ENCODE measurements around the gene CADM1.

The CADM1 gene

DNA sequence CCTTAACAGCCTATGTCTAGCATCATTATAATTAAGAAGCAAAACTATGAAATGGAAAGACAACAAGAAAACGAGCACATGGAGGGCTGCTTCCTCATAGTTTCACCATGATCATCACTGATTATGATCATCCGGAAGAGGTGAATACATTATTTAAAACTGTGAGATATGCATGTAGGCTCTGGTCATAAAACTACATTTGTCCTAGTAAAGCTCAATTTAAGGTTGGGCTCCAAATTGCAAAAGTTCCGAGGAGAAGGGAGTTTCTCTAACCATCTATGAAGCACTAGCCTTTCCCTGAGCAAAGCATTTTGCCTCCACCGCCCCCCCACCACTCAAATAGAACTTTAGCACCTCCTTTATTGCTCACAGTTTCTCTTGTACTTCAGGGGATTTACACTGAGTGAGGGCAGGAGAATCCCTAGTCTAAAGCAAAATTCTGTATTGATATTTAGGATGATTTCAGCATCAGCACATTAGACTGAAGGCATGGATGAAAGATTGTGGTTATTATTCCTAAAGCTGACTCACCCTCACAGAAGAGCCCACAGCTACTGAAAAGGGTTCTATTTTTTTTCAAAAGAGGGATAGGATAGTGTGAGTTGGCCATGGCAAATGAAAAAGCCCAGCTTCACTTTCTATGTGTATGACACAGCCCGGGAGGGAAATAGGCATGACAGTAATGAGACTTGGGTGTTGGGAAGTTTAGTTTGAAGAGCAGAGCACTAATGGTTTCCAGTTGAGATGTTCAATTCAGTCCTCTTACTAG lies 203.4 kb downstream of the CADM1 start:
- Histone ChIP-seq H3K9ac (ENCODE audit: low read length) (no peak overlapping the region), H4K20me1 (ENCODE audit: insufficient read depth, low read length) (no peaks in the 10 kb centered on the region), H3K9me3 (ENCODE audit: insufficient read depth, low read length) (no peaks in the 10 kb centered on the region), H3K79me2 (ENCODE audit: low read length) (no peaks in the 10 kb centered on the region), H3K4me2 (ENCODE audit: low read length) (no peak overlapping the region), H3K27ac (ENCODE audit: low read length) (no peak overlapping the region), H3K27me3 (ENCODE audit: low read depth, low read length) (peaks cover 78% of the 10 kb centered on the region), H3K36me3 (replicated peaks; ENCODE audit: low read depth, low read length) (no peaks in the 10 kb centered on the region), H3K4me3 (ENCODE audit: low read length) (no peak overlapping the region), H2AFZ (ENCODE audit: low read depth, low read length) (no peak overlapping the region), H3K4me1 (ENCODE audit: low read length) (no peaks in the 10 kb centered on the region)
- TF ChIP-seq CTCF (IDR thresholded peaks at IDR 0.05; ENCODE audit: low read depth, low read length): no peak
- no peak for TF ChIP-seq EZH2phosphoT487 (IDR thresholded peaks at IDR 0.05; ENCODE audit: low read depth)

- Histone ChIP-seq H3K36me3 (replicated peaks; ENCODE audit: low read depth, low read length) (no peaks in the 10 kb centered on the region), H3K79me2 (ENCODE audit: low read length) (no peaks in the 10 kb centered on the region), H3K4me3 (ENCODE audit: low read length) (no peak overlapping the region), H3K27ac (ENCODE audit: low read length) (no peak overlapping the region), H3K4me1 (ENCODE audit: low read length) (no peaks in the 10 kb centered on the region), H4K20me1 (ENCODE audit: insufficient read depth, low read length) (no peaks in the 10 kb centered on the region), H3K9ac (ENCODE audit: low read length) (no peak overlapping the region), H2AFZ (ENCODE audit: low read depth, low read length) (no peak overlapping the region), H3K27me3 (ENCODE audit: low read depth, low read length) (peaks cover 60% of the 10 kb centered on the region), H3K9me3 (ENCODE audit: insufficient read depth, low read length) (no peaks in the 10 kb centered on the region), H3K4me2 (ENCODE audit: low read length) (no peak overlapping the region)
- TF ChIP-seq CTCF (IDR thresholded peaks at IDR 0.05; ENCODE audit: low read depth, low read length) (no peak), EZH2phosphoT487 (IDR thresholded peaks at IDR 0.05; ENCODE audit: low read depth) (no peak)
Observed at GRCh38 chr11:115298300-115299012, 205.8 kb downstream of the CADM1 start.

DNA sequence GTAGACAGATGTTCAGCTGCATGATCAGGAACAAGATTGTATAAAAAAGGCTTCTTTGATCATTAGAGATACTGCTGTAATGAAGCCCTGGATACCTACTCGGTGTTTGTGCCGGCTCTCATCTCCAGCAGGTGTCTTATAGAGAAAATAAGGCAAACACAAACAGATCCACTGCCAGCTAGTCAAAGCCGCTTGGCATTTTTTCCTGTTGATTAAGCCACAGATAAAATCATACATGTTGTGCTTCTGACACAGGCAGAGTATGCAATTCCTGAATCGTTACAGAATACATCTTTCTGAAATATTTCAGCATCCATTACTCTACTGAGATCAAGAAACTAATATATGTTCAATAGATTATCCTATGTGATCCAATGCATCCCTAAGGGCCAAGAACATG lies 206.9 kb downstream of the CADM1 start:
- Histone ChIP-seq H3K27ac (ENCODE audit: low read length) (no peak overlapping the region), H3K9me3 (ENCODE audit: insufficient read depth, low read length) (no peaks in the 10 kb centered on the region), H3K4me1 (ENCODE audit: low read length) (no peaks in the 10 kb centered on the region), H3K79me2 (ENCODE audit: low read length) (no peaks in the 10 kb centered on the region), H3K36me3 (replicated peaks; ENCODE audit: low read depth, low read length) (no peaks in the 10 kb centered on the region), H3K4me2 (ENCODE audit: low read length) (no peak overlapping the region), H4K20me1 (ENCODE audit: insufficient read depth, low read length) (no peaks in the 10 kb centered on the region), H3K27me3 (ENCODE audit: low read depth, low read length) (peaks cover 60% of the 10 kb centered on the region), H3K4me3 (ENCODE audit: low read length) (no peak overlapping the region), H2AFZ (ENCODE audit: low read depth, low read length) (no peak overlapping the region), H3K9ac (ENCODE audit: low read length) (no peak overlapping the region)
- TF ChIP-seq CTCF (IDR thresholded peaks at IDR 0.05; ENCODE audit: low read depth, low read length): no peak
- no peak for TF ChIP-seq EZH2phosphoT487 (IDR thresholded peaks at IDR 0.05; ENCODE audit: low read depth)

DNA sequence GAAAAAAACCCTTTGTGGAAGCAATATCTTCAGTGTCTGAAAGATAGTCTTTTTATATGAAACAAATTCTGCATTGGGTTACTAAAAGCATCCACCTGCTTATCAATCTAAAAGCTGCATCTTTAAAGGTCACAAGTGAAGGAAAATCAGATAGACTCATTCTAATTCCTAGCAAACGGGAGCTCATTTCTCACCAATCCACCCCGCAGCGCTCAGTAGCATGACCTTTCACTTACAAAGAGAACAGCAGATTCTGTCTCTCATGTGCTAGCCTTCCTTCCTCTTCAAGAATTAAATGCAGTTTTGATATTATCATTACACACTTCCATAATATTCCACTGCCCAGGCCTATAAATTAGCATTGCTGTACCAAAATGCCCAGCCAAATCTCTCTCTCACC lies 212.9 kb downstream of the CADM1 start:
- no peak overlapping the region for H3K4me3 ChIP-seq (ENCODE audit: low read length)
- no peak for TF ChIP-seq CTCF (IDR thresholded peaks at IDR 0.05; ENCODE audit: low read depth, low read length)
- no peak for TF ChIP-seq EZH2phosphoT487 (IDR thresholded peaks at IDR 0.05; ENCODE audit: low read depth)
- H2AFZ ChIP-seq (ENCODE audit: low read depth, low read length): no peak overlapping the region
- no peaks in the 10 kb centered on the region for H4K20me1 ChIP-seq (ENCODE audit: insufficient read depth, low read length)
- no peak overlapping the region for H3K4me2 ChIP-seq (ENCODE audit: low read length)
- no peaks in the 10 kb centered on the region for H3K36me3 ChIP-seq (replicated peaks; ENCODE audit: low read depth, low read length)
- H3K27me3 ChIP-seq (ENCODE audit: low read depth, low read length): peaks cover 3% of the 10 kb centered on the region
- no peaks in the 10 kb centered on the region for H3K9me3 ChIP-seq (ENCODE audit: insufficient read depth, low read length)
- no peak overlapping the region for H3K27ac ChIP-seq (ENCODE audit: low read length)
- H3K79me2 ChIP-seq (ENCODE audit: low read length): no peaks in the 10 kb centered on the region
- H3K9ac ChIP-seq (ENCODE audit: low read length): no peak overlapping the region
- no peaks in the 10 kb centered on the region for H3K4me1 ChIP-seq (ENCODE audit: low read length)

Measured in OCI-LY3 (cell line).